ENCODE data around the gene MED9. TPM values are rescaled to one million over a fixed set of nuclear protein-coding genes. Genes with fewer than 3 reads are reported as not detected.

Gene MED9
- total and polyA plus RNA-seq, 2 donors (not counting 1 experiment from before 2014, with no cell fraction given): 10.5 to 11.7 TPM

DNA sequence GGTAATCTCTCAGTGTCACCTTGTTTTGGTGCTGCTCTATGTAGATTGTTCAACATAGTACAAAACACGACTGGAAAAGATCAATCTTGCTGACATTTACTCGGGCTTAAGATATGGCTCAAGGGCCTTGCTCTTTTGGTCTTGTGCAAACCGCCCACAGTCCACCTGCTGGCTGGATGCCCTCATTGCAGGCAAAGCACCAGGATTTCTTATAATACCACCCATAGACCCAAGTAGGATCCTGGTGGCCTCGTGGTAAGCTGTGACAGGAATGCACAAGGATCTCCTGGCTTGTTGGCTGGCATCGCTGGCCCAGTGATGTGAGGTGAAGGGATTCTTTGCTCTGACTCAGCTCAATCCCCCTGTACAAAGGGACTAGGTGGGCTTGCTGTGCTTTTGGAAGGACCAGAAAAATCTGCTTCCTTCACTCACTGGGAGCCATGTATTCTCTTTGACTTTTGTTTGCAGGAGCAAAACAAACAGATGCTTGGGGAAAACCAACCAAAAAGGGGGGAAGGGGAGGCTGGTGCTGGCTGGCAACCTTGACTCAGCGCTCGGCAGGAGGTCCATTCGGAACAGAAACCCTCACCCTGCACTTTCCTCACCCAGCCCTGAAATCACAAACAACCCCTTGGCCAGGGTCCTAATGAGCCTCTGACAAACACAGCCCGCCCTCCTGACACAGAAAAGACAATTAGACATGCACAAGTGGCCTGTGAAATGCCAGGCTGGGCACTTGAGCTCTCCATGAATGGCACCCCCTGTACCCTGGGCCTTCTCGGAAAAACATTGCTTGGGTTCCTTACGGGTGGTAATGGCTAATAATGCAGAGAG, 36.6 kb upstream of the MED9 start:
- Histone ChIP-seq H4K20me1 (ENCODE audit: control insufficient read depth, extremely low read depth, insufficient read depth, low read length) (no peaks in the 10 kb centered on the region), H3K4me1 (ENCODE audit: control insufficient read depth, extremely low read depth, insufficient read depth, low read length) (peaks cover 15% of the 10 kb centered on the region), H3K79me2 (ENCODE audit: control insufficient read depth, insufficient read depth, low read length) (no peaks in the 10 kb centered on the region), H3K9me3 (ENCODE audit: control insufficient read depth, insufficient read depth, low read depth, low read length) (no peaks in the 10 kb centered on the region), H3K36me3 (ENCODE audit: control insufficient read depth, insufficient read depth, low read length) (no peaks in the 10 kb centered on the region), H3K27me3 (ENCODE audit: control insufficient read depth, insufficient read depth, low read length) (no peaks in the 10 kb centered on the region), H3K9ac (ENCODE audit: insufficient read depth, low read length) (no peak overlapping the region), H3K4me2 (ENCODE audit: extremely low read depth, insufficient read depth, low read length) (no peak overlapping the region), H3K27ac (ENCODE audit: insufficient read depth, low read length) (no peak overlapping the region), H3K4me3 (replicated peaks in 1 of 4; ENCODE audit: control extremely low read depth in 1 of 4, insufficient read depth in 1 of 4, low read depth in 3 of 4, low read length in 4 of 4) (no peak overlapping the region), H2AFZ (ENCODE audit: low read length) (no peak overlapping the region)
- no peak for TF ChIP-seq EZH2 (IDR thresholded peaks at IDR 0.05; ENCODE audit: low read length, missing control alignments)
- TF ChIP-seq, protein P1, sequence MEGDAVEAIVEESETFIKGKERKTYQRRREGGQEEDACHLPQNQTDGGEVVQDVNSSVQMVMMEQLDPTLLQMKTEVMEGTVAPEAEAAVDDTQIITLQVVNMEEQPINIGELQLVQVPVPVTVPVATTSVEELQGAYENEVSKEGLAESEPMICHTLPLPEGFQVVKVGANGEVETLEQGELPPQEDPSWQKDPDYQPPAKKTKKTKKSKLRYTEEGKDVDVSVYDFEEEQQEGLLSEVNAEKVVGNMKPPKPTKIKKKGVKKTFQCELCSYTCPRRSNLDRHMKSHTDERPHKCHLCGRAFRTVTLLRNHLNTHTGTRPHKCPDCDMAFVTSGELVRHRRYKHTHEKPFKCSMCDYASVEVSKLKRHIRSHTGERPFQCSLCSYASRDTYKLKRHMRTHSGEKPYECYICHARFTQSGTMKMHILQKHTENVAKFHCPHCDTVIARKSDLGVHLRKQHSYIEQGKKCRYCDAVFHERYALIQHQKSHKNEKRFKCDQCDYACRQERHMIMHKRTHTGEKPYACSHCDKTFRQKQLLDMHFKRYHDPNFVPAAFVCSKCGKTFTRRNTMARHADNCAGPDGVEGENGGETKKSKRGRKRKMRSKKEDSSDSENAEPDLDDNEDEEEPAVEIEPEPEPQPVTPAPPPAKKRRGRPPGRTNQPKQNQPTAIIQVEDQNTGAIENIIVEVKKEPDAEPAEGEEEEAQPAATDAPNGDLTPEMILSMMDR (conservative IDR thresholded peaks at IDR 0.05 in 1 of 2, IDR thresholded peaks at IDR 0.05 in 1 of 2; ENCODE audit: low read depth in 1 of 2, low read length in 2 of 2): peak; percentile 43 to 51
- peak; percentile 37 to 46 for DNase-seq (ENCODE audit: low read depth in 2 of 2)

DNA sequence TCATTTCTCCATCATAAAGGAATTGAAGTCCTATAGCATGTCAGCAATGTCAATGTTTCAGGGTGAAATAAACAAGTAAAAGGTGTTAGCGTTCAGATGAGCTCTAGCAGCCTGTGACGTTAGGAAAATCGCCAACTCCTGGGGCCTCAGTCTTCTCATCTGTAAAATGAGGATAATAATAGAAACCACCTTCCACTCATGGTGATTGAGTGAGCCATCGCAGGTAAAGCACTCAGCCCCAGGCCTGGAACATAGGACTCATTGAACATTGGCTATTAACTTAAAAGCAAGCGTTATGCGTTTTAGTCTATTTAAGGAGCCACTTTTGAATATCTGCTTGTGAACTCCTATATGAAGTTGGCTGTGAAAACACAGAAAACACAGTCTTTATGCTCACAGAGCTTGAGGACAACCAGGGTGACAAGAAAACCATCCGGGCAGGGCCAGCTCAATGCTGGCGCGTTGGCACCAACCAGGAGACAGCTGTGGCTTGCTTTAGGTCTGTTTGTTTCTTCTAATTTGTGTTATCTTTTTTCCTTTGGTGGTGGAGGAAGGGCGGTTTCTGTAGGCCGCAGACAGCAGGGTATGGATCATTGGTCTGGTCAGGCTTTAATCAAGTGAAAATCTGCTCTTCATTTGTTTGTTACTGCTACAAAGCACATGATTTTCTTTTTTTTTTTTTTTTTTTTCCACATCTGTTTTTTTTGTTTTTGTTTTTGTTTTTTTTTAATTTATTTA, 35.7 kb upstream of the MED9 start:
- H3K27ac ChIP-seq (ENCODE audit: insufficient read depth, low read length): no peak overlapping the region
- no peaks in the 10 kb centered on the region for H4K20me1 ChIP-seq (ENCODE audit: control insufficient read depth, extremely low read depth, insufficient read depth, low read length)
- H3K36me3 ChIP-seq (ENCODE audit: control insufficient read depth, insufficient read depth, low read length): no peaks in the 10 kb centered on the region
- H2AFZ ChIP-seq (ENCODE audit: low read length): no peak overlapping the region
- H3K4me3 ChIP-seq (replicated peaks in 1 of 4; ENCODE audit: control extremely low read depth in 1 of 4, insufficient read depth in 1 of 4, low read depth in 3 of 4, low read length in 4 of 4): no peak overlapping the region
- peaks cover 18% of the 10 kb centered on the region for H3K4me1 ChIP-seq (ENCODE audit: control insufficient read depth, extremely low read depth, insufficient read depth, low read length)
- H3K9me3 ChIP-seq (ENCODE audit: control insufficient read depth, insufficient read depth, low read depth, low read length): no peaks in the 10 kb centered on the region
- no peak for TF ChIP-seq EZH2 (IDR thresholded peaks at IDR 0.05; ENCODE audit: low read length, missing control alignments)
- TF ChIP-seq, protein P1 (conservative IDR thresholded peaks at IDR 0.05 in 1 of 2, IDR thresholded peaks at IDR 0.05 in 1 of 2; ENCODE audit: low read depth in 1 of 2, low read length in 2 of 2): no peak
- no peak overlapping the region for H3K4me2 ChIP-seq (ENCODE audit: extremely low read depth, insufficient read depth, low read length)
- H3K79me2 ChIP-seq (ENCODE audit: control insufficient read depth, insufficient read depth, low read length): no peaks in the 10 kb centered on the region
- no peaks in the 10 kb centered on the region for H3K27me3 ChIP-seq (ENCODE audit: control insufficient read depth, insufficient read depth, low read length)
- no peak for DNase-seq (ENCODE audit: low read depth in 2 of 2)
- H3K9ac ChIP-seq (ENCODE audit: insufficient read depth, low read length): no peak overlapping the region

DNA sequence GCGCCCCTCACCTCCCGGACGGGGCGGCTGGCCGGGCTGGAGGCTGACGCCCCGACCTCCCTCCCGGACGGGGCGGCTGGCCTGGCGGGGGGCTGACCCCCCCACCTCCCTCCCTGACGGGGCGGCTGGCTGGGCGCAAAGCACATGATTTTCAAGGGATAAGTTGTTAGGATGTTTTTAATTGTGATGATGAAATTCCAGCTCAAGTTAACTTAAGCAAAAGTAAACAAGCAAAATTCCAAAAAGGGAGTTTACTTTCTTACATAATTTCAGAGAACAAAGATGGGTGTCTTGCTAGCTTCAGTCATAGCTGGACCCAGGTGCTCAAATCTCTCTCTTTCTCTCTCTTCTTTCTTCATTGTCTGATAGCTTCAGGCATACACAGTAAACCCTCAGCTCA, 33.6 kb upstream of the MED9 start:
- H3K79me2 ChIP-seq (ENCODE audit: control insufficient read depth, insufficient read depth, low read length): no peaks in the 10 kb centered on the region
- no peak for TF ChIP-seq EZH2 (IDR thresholded peaks at IDR 0.05; ENCODE audit: low read length, missing control alignments)
- no peak overlapping the region for H3K27ac ChIP-seq (ENCODE audit: insufficient read depth, low read length)
- H3K4me3 ChIP-seq (replicated peaks in 1 of 4; ENCODE audit: control extremely low read depth in 1 of 4, insufficient read depth in 1 of 4, low read depth in 3 of 4, low read length in 4 of 4): no peak overlapping the region
- H3K4me2 ChIP-seq (ENCODE audit: extremely low read depth, insufficient read depth, low read length): no peak overlapping the region
- DNase-seq (ENCODE audit: low read depth in 2 of 2): no peak
- H3K36me3 ChIP-seq (ENCODE audit: control insufficient read depth, insufficient read depth, low read length): no peaks in the 10 kb centered on the region
- H3K27me3 ChIP-seq (ENCODE audit: control insufficient read depth, insufficient read depth, low read length): peaks cover 2% of the 10 kb centered on the region
- H4K20me1 ChIP-seq (ENCODE audit: control insufficient read depth, extremely low read depth, insufficient read depth, low read length): no peaks in the 10 kb centered on the region
- H3K9ac ChIP-seq (ENCODE audit: insufficient read depth, low read length): no peak overlapping the region
- H2AFZ ChIP-seq (ENCODE audit: low read length): no peak overlapping the region
- no peaks in the 10 kb centered on the region for H3K9me3 ChIP-seq (ENCODE audit: control insufficient read depth, insufficient read depth, low read depth, low read length)
- peaks cover 16% of the 10 kb centered on the region for H3K4me1 ChIP-seq (ENCODE audit: control insufficient read depth, extremely low read depth, insufficient read depth, low read length)

Measured in fibroblast of lung (primary cell).